Tibial nerve (tissue), 4 donors: ENCODE measurements around the gene AKT1S1. TPM values are rescaled to one million over a fixed set of nuclear protein-coding genes. Genes with fewer than 3 reads are reported as not detected.

ENCODE experiments used
- DNase-seq, 2 donors: peaks; one replicate each; pipeline ENCODE4 v3.0.0-alpha.2; 2019; ENCODE audit warnings: low spot score in 2 of 2
- H3K27ac ChIP-seq, 4 donors: fragments of 200-600 bp; sonication (generic) in 3 of 4; one replicate each; pipeline ENCODE4 v1.5.1; 2017 to 2019; ENCODE audit warnings: mild to moderate bottlenecking in 1 of 4
- H3K27me3 ChIP-seq, 2 donors: fragments of 200-600 bp; sonication (generic) in 1 of 2; one replicate each; pipeline versions ENCODE4 v1.5.1 to v1.6.0; 2017 to 2019
- H3K36me3 ChIP-seq, 3 donors: fragments of 200-600 bp; sonication (generic); one replicate each; pipeline ENCODE4 v1.5.1; 2018 to 2019
- H3K4me1 ChIP-seq, 4 donors: fragments of 200-600 bp; sonication (generic) in 3 of 4; one replicate each; pipeline ENCODE4 v1.5.1; 2017 to 2019
- H3K4me3 ChIP-seq, 4 donors: fragments of 200-600 bp; sonication (generic) in 3 of 4; one replicate each; pipeline ENCODE4 v1.5.1; 2017 to 2019; ENCODE audit warnings: mild to moderate bottlenecking in 1 of 4, moderate library complexity in 1 of 4
- H3K9me3 ChIP-seq, 4 donors: fragments of 200-600 bp; sonication (generic) in 3 of 4; one replicate each; pipeline ENCODE4 v1.5.1; 2017 to 2019
- EP300 ChIP-seq, 2 donors: sonication (generic); formaldehyde crosslinking; IDR thresholded peaks; one replicate each; pipeline ENCODE4 v1.6.1; 2017; ENCODE audit warnings: antibody characterized with exemption in 2 of 2, mild to moderate bottlenecking in 1 of 2
- POLR2A ChIP-seq, 2 donors: fragments of 450-650 bp; IDR thresholded peaks; one replicate each; pipeline ENCODE4 v1.6.1; 2017; ENCODE audit warnings: antibody characterized with exemption in 2 of 2, mild to moderate bottlenecking in 2 of 2, moderate library complexity in 2 of 2
- WGBS, 2 donors: methylation state at CpG; one replicate each; pipeline ENCODE4 v1.1.5; 2018; 5-methylcytosine and 5-hydroxymethylcytosine counted together
- total RNA-seq, 4 donors: library from RNA; depleted of rRNA; stranded (reverse); fragments of >200 nt; gene quantifications; one replicate each; pipeline ENCODE4 v1.1.0, GENCODE V29; 2016
- TF ChIP-seq, protein P1 (sequence below), 5 experiments: fragments of 200-600 bp in 3 of 5; fragments of 450-650 bp in 2 of 5; sonication (generic) in 3 of 5; IDR thresholded peaks; one replicate each; pipeline ENCODE4 v1.5.1; 2016 to 2019; ENCODE audit warnings: antibody characterized with exemption in 5 of 5, mild to moderate bottlenecking in 3 of 5, moderate library complexity in 2 of 5

AKT1S1 gene
- total RNA-seq, 4 donors from 2014 or later: 20.6 to 27.4 (median 25.4) TPM

GRCh38 chr19:49835562-49835961 lies 41.6 kb downstream of the AKT1S1 start:
- Histone ChIP-seq H3K27me3 (no peaks in the 10 kb centered on the region), H3K9me3 (no peaks in the 10 kb centered on the region), H3K4me3 (no peak overlapping the region), H3K27ac (no peak overlapping the region), H3K4me1 (no peaks in the 10 kb centered on the region), H3K36me3 (peaks cover 0 to 98% (median 30%) of the 10 kb centered on the region in 3 donors)
- TF ChIP-seq, protein P1, sequence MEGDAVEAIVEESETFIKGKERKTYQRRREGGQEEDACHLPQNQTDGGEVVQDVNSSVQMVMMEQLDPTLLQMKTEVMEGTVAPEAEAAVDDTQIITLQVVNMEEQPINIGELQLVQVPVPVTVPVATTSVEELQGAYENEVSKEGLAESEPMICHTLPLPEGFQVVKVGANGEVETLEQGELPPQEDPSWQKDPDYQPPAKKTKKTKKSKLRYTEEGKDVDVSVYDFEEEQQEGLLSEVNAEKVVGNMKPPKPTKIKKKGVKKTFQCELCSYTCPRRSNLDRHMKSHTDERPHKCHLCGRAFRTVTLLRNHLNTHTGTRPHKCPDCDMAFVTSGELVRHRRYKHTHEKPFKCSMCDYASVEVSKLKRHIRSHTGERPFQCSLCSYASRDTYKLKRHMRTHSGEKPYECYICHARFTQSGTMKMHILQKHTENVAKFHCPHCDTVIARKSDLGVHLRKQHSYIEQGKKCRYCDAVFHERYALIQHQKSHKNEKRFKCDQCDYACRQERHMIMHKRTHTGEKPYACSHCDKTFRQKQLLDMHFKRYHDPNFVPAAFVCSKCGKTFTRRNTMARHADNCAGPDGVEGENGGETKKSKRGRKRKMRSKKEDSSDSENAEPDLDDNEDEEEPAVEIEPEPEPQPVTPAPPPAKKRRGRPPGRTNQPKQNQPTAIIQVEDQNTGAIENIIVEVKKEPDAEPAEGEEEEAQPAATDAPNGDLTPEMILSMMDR (IDR thresholded peaks at IDR 0.05): no peak
- TF ChIP-seq POLR2A (IDR thresholded peaks at IDR 0.05) (no peak), EP300 (IDR thresholded peaks at IDR 0.05) (no peak)
- no peak for DNase-seq
- 87 to 92% methylated on average over 9 to 10 of the region's 12 CpGs for WGBS, 2 donors

DNA sequence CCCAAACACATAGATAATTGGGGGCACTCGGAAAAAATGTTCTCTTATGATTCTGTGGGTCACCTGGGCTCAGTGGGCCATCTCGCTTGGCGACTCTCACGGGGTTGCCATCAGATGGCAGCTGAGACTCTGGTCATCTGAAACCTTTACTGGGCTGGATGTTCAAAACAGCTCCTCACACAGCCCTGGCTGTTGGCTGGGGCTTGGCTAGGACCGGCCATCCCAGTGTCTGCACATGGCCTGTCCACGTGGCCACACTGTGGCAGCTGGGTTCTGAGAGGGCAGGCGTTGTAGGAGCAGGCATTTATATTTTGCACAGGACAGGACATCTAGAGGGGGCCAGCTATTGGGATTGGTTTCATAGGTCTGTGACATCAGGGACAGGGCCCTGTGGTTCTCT lies 43.6 kb downstream of the AKT1S1 start:
- Histone ChIP-seq H3K9me3 (no peaks in the 10 kb centered on the region), H3K4me3 (no peak overlapping the region), H3K27ac (no peak overlapping the region), H3K36me3 (peaks cover 0 to 100% (median 30%) of the 10 kb centered on the region in 3 donors), H3K4me1 (no peaks in the 10 kb centered on the region), H3K27me3 (no peaks in the 10 kb centered on the region)
- TF ChIP-seq, protein P1 (IDR thresholded peaks at IDR 0.05): no peak
- TF ChIP-seq EP300 (IDR thresholded peaks at IDR 0.05): no peak
- no peak for TF ChIP-seq POLR2A (IDR thresholded peaks at IDR 0.05)
- 89 to 91% methylated on average over 7 of the region's 7 CpGs for WGBS, 2 donors
- DNase-seq: no peak

GRCh38 chr19:49832556-49832955 lies 44.6 kb downstream of the AKT1S1 start:
- Histone ChIP-seq H3K9me3 (no peaks in the 10 kb centered on the region), H3K36me3 (peaks cover 0 to 100% (median 30%) of the 10 kb centered on the region in 3 donors), H3K4me1 (no peaks in the 10 kb centered on the region), H3K27me3 (no peaks in the 10 kb centered on the region), H3K4me3 (no peak overlapping the region), H3K27ac (no peak overlapping the region)
- WGBS, 2 donors: 63 to 72% methylated on average over 9 of the region's 9 CpGs
- no peak for DNase-seq
- no peak for TF ChIP-seq POLR2A (IDR thresholded peaks at IDR 0.05)

DNA sequence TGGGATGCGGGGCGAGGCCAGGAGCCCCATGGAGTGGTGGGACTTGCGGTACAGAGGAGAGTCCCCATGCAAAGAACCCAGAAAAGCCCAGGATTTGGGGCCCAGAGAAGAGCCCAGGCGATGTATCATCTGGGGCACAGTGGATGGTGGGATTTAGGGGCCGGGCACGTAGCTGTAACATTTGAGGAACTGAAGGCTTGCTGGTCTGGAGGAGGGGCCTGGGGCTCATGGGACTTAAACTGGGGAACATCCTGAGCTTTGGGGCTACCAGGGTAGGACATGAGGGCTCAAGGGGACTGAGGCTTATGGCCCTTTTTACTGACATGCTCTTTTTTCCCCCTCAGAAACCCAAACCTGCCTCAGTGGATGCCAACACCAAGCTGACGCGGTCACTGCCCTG lies 45.6 kb downstream of the AKT1S1 start:
- H3K4me1 ChIP-seq: no peaks in the 10 kb centered on the region
- H3K27ac ChIP-seq: no peak overlapping the region
- WGBS, 2 donors: 95 to 96% methylated on average over 8 of the region's 8 CpGs
- H3K9me3 ChIP-seq: no peaks in the 10 kb centered on the region
- no peak for TF ChIP-seq POLR2A (IDR thresholded peaks at IDR 0.05)
- TF ChIP-seq, protein P1 (IDR thresholded peaks at IDR 0.05): no peak
- TF ChIP-seq EP300 (IDR thresholded peaks at IDR 0.05): no peak
- peaks cover 0 to 100% (median 30%) of the 10 kb centered on the region in 3 donors for H3K36me3 ChIP-seq
- DNase-seq: no peak
- no peaks in the 10 kb centered on the region for H3K27me3 ChIP-seq
- H3K4me3 ChIP-seq: no peak overlapping the region

DNA sequence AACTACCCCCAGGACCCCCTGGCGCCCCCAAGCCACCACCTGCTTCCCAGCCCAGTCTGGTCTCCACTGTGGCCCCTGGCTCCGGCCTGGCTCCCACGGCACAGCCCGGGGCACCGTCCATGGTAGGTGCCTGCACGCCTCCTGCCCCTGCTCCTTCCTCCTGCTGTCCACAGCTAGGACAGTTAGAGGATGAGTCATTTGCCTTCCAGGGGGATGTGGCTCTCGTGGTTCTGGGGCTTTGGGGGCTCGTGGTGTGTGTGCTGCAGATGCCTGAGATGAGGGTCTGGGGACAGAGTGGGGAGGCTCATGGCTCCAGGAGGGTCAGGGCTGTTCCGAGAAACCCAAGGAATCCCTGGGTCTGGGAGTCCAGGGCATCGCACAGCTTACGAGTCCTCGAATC lies 46.4 kb downstream of the AKT1S1 start:
- WGBS, 2 donors: 91 to 95% methylated on average over 11 to 12 of the region's 12 CpGs
- no peak for DNase-seq
- H3K4me1 ChIP-seq: no peaks in the 10 kb centered on the region
- TF ChIP-seq EP300 (IDR thresholded peaks at IDR 0.05): no peak
- TF ChIP-seq, protein P1 (IDR thresholded peaks at IDR 0.05): no peak
- no peak for TF ChIP-seq POLR2A (IDR thresholded peaks at IDR 0.05)
- H3K27ac ChIP-seq: no peak overlapping the region
- H3K27me3 ChIP-seq: no peaks in the 10 kb centered on the region
- H3K36me3 ChIP-seq: peaks cover 0 to 99% (median 24%) of the 10 kb centered on the region in 3 donors
- H3K9me3 ChIP-seq: no peaks in the 10 kb centered on the region
- no peak overlapping the region for H3K4me3 ChIP-seq

DNA sequence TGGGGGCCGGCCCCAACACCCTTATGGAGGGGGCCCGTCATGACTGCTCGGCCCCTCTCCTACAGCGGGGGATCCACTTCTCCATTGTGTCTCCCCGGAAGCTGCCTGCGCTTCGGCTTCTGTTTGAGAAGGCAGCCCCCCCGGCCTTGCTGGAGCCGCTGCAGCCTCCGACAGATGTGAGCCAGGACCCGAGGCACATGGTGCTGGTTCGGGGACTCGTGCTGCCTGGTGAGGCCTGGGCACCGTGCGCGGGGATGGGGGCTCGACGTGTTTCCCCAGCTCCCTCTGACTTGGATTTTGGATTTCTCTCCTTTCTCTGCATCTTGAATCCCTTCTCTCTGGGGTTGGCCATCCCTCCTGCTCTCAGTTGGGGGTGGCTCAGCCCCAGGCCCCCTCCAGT lies 47.4 kb downstream of the AKT1S1 start:
- no peaks in the 10 kb centered on the region for H3K27me3 ChIP-seq
- WGBS, 2 donors: 95 to 96% methylated on average over 14 to 18 of the region's 18 CpGs
- H3K9me3 ChIP-seq: no peaks in the 10 kb centered on the region
- H3K4me3 ChIP-seq: no peak overlapping the region
- no peak for TF ChIP-seq EP300 (IDR thresholded peaks at IDR 0.05)
- no peak for TF ChIP-seq POLR2A (IDR thresholded peaks at IDR 0.05)
- TF ChIP-seq, protein P1 (IDR thresholded peaks at IDR 0.05): no peak
- no peaks in the 10 kb centered on the region for H3K4me1 ChIP-seq
- DNase-seq: no peak
- no peak overlapping the region for H3K27ac ChIP-seq
- H3K36me3 ChIP-seq: peaks cover 0 to 90% (median 14%) of the 10 kb centered on the region in 3 donors
